GM23338 (cell line): ENCODE data around the gene WDR91.

Experiments used
- JUNB ChIP-seq: IDR thresholded peaks from one replicate; pipeline ENCODE4 v1.6.1; 2016; ENCODE audit warnings: antibody characterized with exemption; ENCODE audit not compliant: unreplicated experiment
- STAT1 ChIP-seq: IDR thresholded peaks from one replicate; pipeline ENCODE4 v1.6.1; 2016; ENCODE audit warnings: antibody characterized with exemption; ENCODE audit not compliant: unreplicated experiment
- TF ChIP-seq, protein P1 (sequence below), 2 experiments: fragments of 200-600 bp in 1 of 2; sonication (generic) in 1 of 2; conservative IDR thresholded peaks; 2 replicates each; pipeline versions ENCODE4 v1.5.1 to v1.6.1; 2016 to 2017; ENCODE audit warnings: antibody characterized with exemption in 2 of 2, low read depth in 2 of 2, mild to moderate bottlenecking in 2 of 2, moderate library complexity in 1 of 2

DNA sequence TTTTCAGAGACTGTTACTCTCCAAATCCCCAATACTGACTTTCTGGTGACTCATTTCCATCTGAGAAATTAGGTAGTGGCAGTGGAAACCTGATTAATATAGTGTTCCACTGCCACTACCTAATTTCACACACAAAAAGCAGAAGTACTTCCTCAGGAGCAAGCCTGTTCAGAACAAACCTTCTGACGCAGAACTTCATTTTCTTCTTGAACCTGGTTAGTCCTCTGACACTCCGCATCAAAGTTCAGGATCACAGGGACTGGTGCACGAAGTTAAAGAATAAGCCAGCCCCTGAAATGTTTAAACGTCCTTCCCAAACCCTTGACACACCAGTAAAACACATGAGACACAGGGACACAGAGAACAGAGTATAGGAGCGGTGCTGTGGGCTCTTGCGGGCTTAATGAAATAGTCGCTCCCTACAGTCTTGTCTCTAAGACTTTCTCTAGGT is 4.4 kb downstream of the WDR91 start:
- TF ChIP-seq, protein P1, sequence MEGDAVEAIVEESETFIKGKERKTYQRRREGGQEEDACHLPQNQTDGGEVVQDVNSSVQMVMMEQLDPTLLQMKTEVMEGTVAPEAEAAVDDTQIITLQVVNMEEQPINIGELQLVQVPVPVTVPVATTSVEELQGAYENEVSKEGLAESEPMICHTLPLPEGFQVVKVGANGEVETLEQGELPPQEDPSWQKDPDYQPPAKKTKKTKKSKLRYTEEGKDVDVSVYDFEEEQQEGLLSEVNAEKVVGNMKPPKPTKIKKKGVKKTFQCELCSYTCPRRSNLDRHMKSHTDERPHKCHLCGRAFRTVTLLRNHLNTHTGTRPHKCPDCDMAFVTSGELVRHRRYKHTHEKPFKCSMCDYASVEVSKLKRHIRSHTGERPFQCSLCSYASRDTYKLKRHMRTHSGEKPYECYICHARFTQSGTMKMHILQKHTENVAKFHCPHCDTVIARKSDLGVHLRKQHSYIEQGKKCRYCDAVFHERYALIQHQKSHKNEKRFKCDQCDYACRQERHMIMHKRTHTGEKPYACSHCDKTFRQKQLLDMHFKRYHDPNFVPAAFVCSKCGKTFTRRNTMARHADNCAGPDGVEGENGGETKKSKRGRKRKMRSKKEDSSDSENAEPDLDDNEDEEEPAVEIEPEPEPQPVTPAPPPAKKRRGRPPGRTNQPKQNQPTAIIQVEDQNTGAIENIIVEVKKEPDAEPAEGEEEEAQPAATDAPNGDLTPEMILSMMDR (conservative IDR thresholded peaks at IDR 0.05; ENCODE audit: low read depth in 2 of 2): no peak
- TF ChIP-seq STAT1 (no peak), JUNB (no peak)
